HG03066 (cell line): ENCODE results near the gene TEX53.
A peak's percentile ranks its signal among the peaks of the same experiment; 100 is the strongest.

Source experiments
- ATAC-seq: cut with Tn5 transposase; IDR thresholded peaks from one replicate; pipeline ENCODE4 v1.9.1; 2021; ENCODE audit warnings: low read depth; ENCODE audit not compliant: unreplicated experiment

The TEX53 gene

GRCh38 chr9:114657705-114658104 is at the start of gene TEX53:
Gene TEX53, minus strand, starts transcription at chr9:114657805. Its CDS starts 31 bp downstream, at chr9:114657774.
- ATAC-seq, result no peak

- no peak for ATAC-seq
Observed at GRCh38 chr9:114706711-114707110, 49.1 kb upstream of the TEX53 start.

DNA sequence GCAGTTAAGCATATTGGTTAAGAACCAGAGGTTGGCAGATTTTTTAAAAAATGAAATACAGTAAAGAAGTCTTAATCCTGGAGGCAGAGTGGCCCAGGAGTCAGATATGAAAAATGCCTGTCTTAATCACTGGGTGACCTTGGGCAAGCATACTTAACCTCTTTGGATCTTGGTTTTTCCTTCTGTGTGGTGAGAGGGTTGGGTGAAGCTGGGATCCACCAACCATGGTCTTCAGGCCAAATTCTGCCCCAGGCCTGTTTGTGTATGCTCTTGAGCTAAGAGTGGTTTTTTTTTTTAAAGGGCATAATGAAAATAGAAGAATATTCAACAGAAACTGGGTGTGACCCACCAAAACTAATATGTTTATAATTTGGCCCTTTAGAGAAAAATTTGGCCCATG is 44.4 kb upstream of the TEX53 start:
- ATAC-seq, result no peak

DNA sequence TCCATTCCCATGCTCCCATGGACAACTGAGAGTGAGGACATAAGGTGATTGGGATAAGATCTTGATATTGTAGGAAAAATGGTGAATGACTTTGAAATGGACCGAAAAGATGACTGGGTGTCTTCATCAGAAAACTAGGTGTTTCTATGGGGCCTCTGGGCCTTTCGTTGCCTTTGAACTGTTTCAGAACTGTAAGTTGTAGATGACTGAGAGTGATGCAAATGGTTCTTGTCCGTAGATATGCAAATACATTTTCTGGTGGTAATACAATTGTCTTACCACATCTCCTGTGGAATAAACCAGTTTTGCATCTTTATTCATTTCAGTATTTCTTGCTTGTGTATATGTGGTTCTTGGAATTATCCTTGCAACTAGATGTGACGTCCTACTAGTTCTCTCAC is 40.3 kb upstream of the TEX53 start:
- peak; percentile 37 for ATAC-seq

DNA sequence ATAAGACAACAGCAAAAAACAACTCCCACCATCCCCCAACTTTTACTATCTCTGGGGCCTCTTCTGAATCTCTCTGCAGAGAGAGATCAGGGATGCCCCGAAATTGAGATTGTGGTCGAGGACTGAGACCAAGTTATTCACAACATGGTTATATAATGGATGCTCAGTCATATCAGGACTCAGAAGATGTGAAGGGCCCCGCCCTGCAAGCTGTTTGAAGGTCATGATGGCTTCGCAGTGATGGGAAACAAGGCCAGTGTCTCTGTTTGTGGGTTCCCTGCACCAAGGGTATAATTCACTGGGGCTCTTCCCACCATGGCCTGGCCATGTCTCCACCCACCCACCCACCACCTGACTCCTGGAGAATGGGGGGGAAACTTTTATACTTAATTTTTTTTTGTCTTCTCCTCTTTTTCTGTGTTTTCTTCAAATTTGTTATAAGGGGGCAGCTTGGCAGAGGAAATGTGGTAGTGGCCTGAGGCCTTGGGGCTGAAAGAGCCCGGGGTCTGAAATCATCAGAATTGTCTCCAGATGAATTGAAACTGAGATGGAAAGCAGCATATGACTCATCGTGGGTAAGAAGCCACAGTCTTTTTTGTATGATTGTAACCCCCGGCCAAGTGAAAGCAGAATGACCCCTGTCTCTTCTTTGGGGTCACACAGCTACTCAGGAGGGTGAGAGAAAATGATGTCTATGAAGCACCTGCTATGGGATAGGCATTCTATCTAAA is 39.4 kb upstream of the TEX53 start:
- peak; percentile 71 for ATAC-seq

GRCh38 chr9:114695948-114696347 is 38.3 kb upstream of the TEX53 start:
- ATAC-seq, result no peak

DNA sequence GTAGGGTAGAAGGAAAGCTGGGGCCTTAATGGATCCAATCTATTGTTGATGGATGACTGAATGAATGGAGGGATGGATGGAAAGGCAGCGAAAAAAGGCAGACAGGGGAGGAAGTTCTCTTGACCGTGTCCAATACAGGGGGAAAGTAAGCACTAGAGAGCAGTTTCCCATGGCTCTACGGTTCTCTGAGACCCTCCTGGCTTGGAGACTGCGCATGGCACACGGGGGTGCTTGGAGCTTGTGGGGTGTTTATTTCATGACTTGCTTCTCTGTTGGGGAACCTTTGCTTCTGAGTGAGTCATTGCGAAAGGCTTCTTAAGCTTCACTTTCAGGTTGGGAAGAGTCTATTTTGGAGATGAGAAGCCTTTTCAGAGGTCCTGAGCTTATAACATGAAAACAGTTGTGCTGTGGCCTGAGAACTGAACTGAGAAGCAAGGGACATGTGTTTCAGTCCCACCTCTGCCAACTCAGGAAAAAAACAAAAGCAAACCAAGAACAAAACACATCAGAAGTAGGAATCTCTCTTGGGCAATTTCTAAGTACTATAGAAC is 37.2 kb upstream of the TEX53 start:
- peak; percentile 39 for ATAC-seq

GRCh38 chr9:114694146-114694545 is 36.5 kb upstream of the TEX53 start:
- ATAC-seq, result no peak

- no peak for ATAC-seq
Observed at GRCh38 chr9:114693248-114693855, 35.7 kb upstream of the TEX53 start.

GRCh38 chr9:114691956-114692295 is 34.3 kb upstream of the TEX53 start:
- ATAC-seq, result no peak

- ATAC-seq, result no peak
Observed at GRCh38 chr9:114691046-114691955, 33.7 kb upstream of the TEX53 start.

DNA sequence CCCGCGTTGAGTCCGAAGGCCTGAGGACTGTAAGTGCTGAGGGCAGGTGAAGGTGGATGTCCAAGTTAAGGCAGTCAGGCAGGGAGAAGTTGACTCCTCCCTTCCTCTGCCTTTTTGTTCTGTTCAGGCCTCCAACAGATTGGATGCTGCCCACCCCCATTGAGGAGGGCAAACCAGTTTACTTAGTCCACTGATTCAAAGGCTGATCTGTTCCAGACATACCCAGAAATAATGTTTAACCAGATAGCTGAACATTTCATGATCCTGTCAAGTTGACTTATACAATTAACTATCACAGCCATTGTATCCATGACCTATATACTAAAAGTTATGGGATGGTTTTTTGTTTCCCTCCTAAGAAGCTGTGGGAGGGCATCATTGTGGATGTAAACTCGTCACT is 32.7 kb upstream of the TEX53 start:
- no peak for ATAC-seq

GRCh38 chr9:114689813-114690212 is 32.2 kb upstream of the TEX53 start:
- no peak for ATAC-seq

DNA sequence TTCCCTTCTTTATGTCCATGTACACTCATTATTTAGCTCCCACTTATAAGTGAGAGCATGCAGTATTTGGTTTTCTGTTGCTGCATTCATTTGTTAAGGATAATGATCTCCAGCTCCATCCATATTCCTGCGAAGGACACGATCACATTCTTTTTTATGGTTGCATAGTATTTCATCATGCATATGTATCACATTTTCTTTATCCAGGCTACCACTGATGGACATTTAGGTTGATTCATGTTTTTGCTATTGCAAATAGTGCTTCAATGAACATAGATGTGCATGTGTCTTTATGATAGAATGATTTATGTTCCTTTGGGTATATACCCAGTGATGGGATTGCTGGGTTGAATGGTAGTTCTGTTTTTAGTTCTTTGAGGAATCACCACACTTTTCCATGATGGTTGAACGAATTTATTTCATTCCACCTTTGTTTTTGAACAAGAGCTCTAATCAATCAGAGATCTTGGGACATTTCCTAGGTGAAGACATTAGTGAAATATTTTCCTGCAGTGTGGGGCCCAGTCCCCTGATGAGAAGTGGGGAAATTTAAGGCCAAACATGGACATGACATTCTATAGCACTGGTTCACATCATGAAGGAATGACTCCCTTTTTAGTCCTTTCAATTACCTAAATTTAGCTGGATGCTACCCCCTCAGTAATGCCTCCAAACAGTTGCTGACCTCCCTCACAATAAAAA is 31.5 kb upstream of the TEX53 start:
- ATAC-seq, result no peak

GRCh38 chr9:114688379-114688778 is 30.8 kb upstream of the TEX53 start:
- no peak for ATAC-seq

DNA sequence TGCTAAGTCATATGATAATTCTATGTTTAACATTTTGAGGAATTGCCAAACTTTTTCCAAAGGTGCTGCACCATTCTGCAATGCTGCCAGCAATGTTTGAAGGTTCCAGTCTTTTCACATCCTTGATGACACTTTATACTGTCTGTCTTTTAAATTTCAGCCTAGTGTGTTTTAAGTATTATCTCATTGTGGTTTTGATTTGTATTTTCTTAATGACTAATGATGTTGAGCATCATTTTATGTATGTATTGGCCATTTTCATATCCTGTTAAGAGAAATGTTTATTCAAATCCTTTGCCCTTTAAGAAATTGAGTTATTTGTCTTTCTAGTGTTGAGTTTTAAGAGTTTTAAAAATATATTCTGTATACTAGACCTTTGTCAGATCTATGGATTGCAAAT is 29.4 kb upstream of the TEX53 start:
- no peak for ATAC-seq

DNA sequence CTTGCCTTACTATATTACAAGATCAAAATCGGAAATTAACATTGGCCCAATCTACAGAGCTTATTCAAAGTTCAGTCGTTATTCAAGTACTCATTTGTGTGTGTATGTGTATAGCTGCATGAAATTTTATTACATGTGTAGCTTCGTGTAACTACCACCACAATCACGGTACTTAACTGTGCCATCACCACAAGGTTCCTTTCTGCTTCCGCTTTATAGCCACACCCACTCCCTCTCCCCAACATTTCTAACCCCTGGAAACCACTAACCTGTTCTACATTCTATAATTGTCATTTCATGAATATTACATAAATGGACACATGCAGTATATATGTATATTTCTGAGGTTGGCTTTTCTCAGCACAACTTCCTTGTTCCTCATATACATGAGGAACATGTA is 28.3 kb upstream of the TEX53 start:
- no peak for ATAC-seq

GRCh38 chr9:114684036-114684435 is 26.4 kb upstream of the TEX53 start:
- ATAC-seq, result no peak

DNA sequence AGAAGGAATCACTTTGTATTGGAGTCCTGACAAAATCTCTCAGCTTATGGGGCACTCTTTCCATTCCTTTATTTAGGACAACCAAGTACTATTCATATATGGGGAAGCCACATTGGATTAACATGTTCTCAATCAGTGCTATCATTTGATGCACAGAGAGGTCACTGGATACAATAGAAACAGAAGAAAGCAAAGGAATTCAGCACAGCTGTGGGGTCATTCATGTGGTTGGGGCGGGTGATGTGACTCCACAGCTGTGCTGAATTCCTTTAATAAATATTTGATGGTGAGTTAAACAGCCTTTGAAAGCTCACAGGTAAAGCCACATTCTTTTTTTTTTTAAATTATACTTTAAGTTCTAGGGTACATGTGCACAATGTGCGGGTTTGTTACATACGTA is 25.2 kb upstream of the TEX53 start:
- ATAC-seq, result no peak

GRCh38 chr9:114681594-114682332 is 24.2 kb upstream of the TEX53 start, which contains the start of gene TEX48:
Gene TEX48, minus strand, starts transcription at chr9:114682192. Its CDS starts 10,469 bp downstream, at chr9:114671723.
- ATAC-seq, result peak; percentile 75
